HUDEP-2 (cell line): Measurements from ENCODE around the gene MEIS3.
"Not testable (repeated sequence)": the region's sequence is repeated elsewhere in the genome, so short reads cannot be mapped to it uniquely, and the experiment has no call there.

ENCODE experiments used
- DNase-seq, 76 experiments: peaks; one replicate each; lab custom pipeline; 2025; ENCODE audit not compliant: unreplicated experiment in 76 of 76; lab: John Stamatoyannopoulos, UW

The MEIS3 gene

GRCh38 chr19:47417107-47417745, 2.1 kb downstream of the MEIS3 start:
- no peak for DNase-seq

- no peak for DNase-seq
Measured at GRCh38 chr19:47416643-47416985, 2.7 kb downstream of the MEIS3 start.

GRCh38 chr19:47415953-47416642, 3.2 kb downstream of the MEIS3 start:
- DNase-seq: no peak

DNA sequence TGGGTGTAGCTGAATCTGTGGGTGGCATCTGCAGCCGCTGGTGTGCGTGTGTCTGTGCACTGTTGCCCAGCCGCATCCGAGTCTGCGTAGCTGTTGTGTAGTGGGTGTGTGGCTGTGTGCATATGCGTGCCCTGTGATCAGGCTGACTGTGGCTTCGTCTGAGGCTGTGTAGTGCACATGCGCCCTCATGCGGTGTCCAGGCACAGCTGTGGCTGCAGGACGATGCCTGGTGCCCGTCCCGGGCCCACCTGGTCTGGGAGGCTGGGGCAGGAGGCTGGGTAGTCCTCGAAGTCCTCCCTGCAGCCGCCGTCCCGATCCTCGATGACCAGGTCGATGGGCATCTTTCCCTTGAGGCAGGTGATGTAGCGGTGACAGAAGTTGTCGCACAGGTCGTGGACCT, 4.9 kb downstream of the MEIS3 start:
- DNase-seq: peak in 45 of 76 experiments; percentile 16 to 75 (median 41)

GRCh38 chr19:47413941-47414340, 5.4 kb downstream of the MEIS3 start:
- DNase-seq: no peak

GRCh38 chr19:47411696-47412095, 7.6 kb downstream of the MEIS3 start:
- not testable (repeated sequence) for DNase-seq

- no peak for DNase-seq
Measured at GRCh38 chr19:47411101-47411500, 8.2 kb downstream of the MEIS3 start.

GRCh38 chr19:47408156-47408938, 11.0 kb downstream of the MEIS3 start:
- DNase-seq: no peak

DNA sequence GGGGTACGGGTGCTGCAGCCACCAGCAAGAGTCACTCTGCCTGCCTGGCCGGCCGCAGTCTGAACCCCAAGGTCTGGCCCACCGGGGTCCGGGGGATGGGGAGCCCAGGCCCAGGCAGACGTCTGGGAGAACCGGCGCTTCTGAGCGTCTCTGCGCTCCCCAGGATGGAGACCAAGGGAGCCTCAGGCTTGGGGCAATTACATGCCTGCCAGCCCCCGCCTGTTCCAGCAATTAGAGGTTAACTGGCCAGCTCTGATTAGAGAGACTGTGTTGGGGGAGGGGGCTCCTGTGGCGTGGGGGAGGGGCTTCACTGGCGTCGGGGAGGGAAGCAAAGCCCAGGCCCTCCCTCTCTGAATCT, 11.9 kb downstream of the MEIS3 start:
- DNase-seq: no peak

DNA sequence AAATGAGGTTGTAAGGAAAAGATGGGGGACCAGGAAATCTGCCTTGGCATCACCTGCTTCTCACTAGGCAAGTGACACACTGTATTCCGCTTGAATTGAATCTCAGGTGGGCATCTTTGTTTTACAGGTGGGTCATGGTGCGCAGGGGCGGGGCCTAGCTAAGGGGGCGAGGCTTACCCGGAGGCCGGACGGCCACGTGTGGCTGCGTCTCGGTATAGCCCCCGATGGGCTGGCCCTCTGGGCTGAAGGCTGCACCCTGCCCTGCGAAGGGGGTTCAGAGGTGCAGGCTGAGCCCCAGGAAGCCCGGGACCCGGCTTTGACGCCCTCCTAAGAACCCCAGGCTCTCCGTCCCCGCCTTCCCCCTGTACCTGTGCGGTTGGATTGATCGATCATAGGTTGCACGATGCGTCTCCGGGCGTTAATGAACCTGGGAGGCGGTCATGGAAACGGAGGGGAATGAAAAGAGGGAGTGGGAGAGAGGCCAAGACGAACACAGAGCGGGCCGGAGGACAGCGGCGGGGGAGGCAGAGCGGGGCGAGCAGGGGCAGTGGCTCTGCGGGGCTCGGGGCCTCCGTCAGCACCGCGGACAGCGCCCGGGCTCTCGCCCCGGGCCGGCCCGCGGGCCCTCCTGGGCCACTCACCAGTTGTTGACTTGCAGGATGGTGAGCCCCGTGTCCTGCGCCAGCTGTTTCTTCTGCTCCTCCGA, 12.5 kb downstream of the MEIS3 start:
- DNase-seq: peak in 11 of 76 experiments; percentile 10 to 45 (median 20)

DNA sequence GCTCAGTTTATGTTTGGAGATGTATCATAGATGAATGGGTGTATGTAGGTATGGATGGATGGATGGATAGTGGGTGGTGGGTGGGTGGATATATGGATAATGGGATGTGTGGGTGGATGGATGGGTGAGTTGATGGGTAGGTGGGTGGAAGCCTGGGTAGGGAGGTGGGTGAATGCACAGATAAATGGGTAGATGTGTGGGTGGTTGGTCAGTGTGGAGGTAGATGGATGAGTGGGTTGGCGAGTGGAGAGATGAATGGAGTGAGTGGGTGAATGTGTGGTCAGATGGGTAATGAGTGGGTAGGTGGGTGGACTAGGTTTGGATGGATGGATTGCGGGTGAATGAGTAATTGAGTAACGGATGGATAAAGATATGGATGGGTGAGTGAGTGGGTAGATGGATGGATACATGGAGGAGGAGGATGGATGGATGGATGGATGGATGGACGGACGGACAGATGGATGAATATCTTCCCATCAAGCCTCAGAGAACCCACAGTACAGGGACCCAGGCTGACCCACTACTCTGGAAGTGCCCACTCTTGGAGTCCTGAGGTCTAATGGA, 13.4 kb downstream of the MEIS3 start:
- no peak for DNase-seq

- no peak for DNase-seq
Measured at GRCh38 chr19:47405197-47405550, 14.2 kb downstream of the MEIS3 start.

- no peak for DNase-seq
Measured at GRCh38 chr19:47404334-47405196, 14.8 kb downstream of the MEIS3 start.

GRCh38 chr19:47402504-47402903, 16.8 kb downstream of the MEIS3 start:
- DNase-seq: no peak

DNA sequence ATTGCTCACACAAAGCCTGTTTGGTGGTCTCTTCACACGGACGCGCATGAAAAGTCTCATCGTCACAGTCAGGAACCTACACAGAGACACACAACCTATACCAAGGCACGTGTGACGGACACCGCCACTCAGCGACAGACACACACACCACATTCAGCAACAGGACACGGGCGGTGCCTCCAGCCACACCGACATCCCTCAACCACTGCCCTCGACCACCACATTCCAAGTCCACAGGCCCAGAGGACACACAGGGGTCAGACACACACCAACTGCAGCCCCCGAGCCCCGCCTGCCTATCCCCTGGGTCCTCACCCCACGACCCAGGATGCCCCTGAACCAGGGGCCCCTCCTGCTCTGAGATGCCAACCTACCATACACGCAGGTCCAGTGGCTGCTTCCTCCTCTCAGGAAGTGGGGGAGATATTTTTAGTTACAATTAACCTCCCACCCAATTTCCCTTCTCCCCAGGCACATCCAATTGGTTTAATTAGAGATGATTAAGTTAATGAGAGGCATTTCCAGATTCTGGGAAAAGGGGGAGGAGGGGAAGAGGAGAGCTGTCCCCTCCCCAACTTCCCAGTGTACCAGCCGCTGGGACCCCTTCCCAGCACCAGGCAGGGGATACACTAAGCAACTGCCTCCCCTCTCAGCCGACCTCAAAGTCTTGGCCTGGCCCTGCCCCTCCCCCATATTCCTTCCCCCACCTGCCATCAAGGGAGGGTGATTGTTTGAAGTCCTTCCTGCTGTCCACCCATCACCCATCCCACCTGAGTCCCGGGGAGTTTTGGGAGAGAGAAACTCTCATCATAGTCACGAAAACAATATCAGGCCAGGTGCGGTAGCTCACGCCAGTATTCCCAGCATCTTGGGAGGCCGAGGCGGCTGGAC, 20.4 kb downstream of the MEIS3 start:
- no peak for DNase-seq

DNA sequence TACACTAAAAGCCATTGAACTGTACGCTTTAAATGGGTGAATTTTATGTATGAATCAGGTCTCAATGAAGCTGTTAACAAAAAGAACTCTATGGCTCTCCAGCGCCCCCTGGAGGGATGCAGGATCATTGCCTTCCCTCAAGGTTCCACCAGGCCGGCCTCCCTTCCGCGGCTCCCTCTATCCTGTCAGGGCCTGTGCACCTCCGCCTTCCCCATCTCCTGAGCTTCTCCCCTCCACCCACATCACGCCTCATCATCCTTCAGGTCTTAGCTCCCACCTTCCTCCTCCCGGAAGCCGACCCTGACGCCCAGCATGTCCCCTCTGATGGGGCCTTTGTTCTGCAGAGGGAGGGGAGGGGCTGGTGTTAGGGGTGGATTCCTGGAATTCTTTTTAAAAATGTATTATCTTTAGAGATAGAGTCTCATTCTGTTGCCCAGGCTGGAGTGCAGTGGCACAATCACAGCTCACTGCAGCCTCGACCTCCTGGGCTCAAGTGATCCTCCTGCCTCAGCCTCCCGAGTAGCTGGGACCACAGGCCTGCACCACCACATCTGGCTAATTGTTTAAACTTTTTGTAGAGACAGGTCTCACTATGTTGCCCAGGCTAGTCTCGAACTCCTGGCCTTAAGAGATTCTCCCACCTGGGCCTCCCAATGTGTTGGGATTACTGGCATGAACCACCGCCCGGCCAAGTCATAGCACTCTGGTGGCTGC, 27.7 kb downstream of the MEIS3 start:
- peak in 69 of 76 experiments; percentile 12 to 97 (median 72) for DNase-seq

DNA sequence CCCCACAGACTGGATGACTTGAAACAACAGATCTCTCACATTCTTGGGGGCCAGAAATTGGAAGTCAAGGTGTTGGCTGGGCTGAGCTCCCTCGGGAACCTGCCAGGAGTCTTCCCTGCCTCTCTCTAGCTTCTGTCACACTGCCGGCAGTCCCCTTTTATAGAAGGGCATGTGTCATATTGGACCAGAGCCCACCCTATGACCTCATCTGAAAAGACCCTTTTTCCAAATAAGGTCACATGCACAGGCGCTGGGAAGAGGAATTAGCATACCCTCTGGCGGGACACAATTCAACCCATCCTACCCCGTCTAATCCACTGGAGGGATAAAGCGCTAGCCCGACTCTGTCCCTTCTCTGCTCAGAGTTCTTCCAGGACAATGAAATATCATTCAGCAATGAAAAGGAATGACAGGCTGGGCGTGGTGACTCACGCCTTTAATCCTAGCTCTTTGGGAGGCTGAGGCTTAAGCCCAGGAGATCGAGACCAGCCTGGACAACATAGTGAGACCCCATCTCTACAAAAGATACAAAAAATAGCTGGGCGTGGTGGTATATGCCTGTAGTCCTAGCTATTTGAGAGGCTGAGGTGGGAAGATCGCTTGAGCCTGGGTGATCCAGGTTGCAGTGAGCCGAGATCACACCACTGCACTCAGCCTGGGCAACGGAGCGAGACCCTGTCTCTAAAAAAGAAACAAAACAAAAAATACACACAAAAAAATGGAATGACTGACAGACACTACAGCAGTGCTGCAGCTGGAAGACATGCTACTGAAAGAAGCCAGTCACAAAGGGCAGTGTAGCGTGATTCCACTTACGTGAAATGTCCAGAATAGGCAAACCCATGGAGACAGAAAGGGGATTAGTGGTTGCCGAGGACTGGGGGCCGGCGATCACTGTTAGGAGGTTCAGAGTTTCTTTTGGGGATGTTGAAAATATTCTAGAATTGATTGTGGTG, 28.5 kb downstream of the MEIS3 start:
- DNase-seq: no peak
